Skeletal muscle tissue (tissue), 4 donors: Measurements from ENCODE around the gene SLC37A4. TPM values are rescaled to one million over a fixed set of nuclear protein-coding genes. Genes with fewer than 3 reads are reported as not detected.
"Not testable (repeated sequence)": the region's sequence is repeated elsewhere in the genome, so short reads cannot be mapped to it uniquely, and the experiment has no call there.

Source experiments
- H3K27ac ChIP-seq: one replicate; pipeline ENCODE4 v1.7.0; 2013; ENCODE audit warnings: mild to moderate bottlenecking, low read depth, low read length, inconsistent platforms
- H3K27me3 ChIP-seq, 3 donors: one replicate each; pipeline ENCODE4 v1.7.0; 2013; ENCODE audit warnings: low read length in 3 of 3; ENCODE audit not compliant: control insufficient read depth in 3 of 3, insufficient read depth in 3 of 3
- H3K36me3 ChIP-seq, 3 donors: one replicate each; pipeline ENCODE4 v1.7.0; 2013; ENCODE audit warnings: low read length in 3 of 3; ENCODE audit not compliant: control insufficient read depth in 3 of 3, insufficient read depth in 3 of 3
- H3K4me1 ChIP-seq, 3 donors: one replicate each; pipeline ENCODE4 v1.7.0; 2013; ENCODE audit warnings: low read length in 3 of 3, mild to moderate bottlenecking in 3 of 3; ENCODE audit not compliant: control insufficient read depth in 3 of 3, insufficient read depth in 3 of 3
- H3K4me3 ChIP-seq, 3 donors: one replicate each; pipeline ENCODE4 v1.7.0; 2013; ENCODE audit warnings: low read length in 3 of 3
- H3K9ac ChIP-seq, 3 donors: one replicate each; pipeline ENCODE4 v1.7.0; 2013; ENCODE audit warnings: low read length in 3 of 3, mild to moderate bottlenecking in 3 of 3, moderate library complexity in 2 of 3, low read depth in 1 of 3
- H3K9me3 ChIP-seq, 3 donors: one replicate each; pipeline ENCODE4 v1.7.0; 2013; ENCODE audit warnings: low read length in 3 of 3; ENCODE audit not compliant: control insufficient read depth in 3 of 3
- total RNA-seq: library from RNA; depleted of rRNA; stranded (reverse); fragments of >200 nt; gene quantifications from one replicate; pipeline ENCODE4 v1.2.3, GENCODE V29; 2014
- donor health status: Osteomylitis.

Gene SLC37A4
- total RNA-seq, result 6.8 TPM

DNA sequence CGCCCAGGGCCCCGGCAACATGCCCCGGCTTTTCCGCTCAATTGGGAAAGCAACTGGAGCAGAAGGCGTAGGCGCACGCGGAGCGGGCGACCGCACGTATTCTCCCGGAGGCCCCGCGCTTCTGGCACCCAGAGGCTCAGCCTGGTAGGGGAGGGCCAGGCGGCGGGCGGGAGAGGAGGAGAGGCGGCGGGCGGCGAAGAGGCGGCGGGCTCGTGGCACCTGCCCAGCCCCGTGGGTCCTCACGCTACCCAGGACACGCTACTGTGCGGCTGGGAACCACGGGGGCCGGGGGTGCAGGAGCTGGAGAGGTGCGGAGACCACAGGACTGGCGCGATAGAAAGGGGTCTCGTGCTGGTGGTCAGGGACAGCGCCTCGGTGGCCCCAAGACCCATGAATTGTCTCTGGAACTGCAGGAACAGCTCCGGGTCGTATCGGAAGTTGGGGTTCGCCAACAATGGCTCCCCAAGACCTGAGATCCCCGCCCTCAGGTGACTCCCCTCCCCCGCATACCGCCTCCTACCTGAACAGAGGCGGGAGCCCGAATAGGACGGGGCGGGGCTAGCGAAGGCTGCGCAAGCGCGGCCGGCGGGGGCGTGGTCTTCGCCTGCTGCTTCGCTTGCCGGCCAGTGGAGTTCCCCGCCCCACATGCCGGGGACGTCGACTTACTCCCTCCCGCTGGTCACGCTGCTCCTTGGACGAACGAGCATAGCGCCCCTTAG lies at the start of gene SLC37A4:
SLC37A4 (minus strand) TSS at position 549 of the 719 bp plus-strand sequence.
- Histone ChIP-seq H3K9me3 (no peaks in the 10 kb centered on the region), H3K4me1 (peaks cover 45 to 48% (median 47%) of the 10 kb centered on the region in 3 donors), H3K9ac (peak within 1 kb of the TSS; percentile 83 to 90 (median 86)), H3K36me3 (peaks cover 8 to 18% (median 15%) of the 10 kb centered on the region in 3 donors), H3K27ac (peak within 1 kb of the TSS; percentile 78), H3K4me3 (peak within 1 kb of the TSS; percentile 90 to 94 (median 90)), H3K27me3 (no peaks in the 10 kb centered on the region)

DNA sequence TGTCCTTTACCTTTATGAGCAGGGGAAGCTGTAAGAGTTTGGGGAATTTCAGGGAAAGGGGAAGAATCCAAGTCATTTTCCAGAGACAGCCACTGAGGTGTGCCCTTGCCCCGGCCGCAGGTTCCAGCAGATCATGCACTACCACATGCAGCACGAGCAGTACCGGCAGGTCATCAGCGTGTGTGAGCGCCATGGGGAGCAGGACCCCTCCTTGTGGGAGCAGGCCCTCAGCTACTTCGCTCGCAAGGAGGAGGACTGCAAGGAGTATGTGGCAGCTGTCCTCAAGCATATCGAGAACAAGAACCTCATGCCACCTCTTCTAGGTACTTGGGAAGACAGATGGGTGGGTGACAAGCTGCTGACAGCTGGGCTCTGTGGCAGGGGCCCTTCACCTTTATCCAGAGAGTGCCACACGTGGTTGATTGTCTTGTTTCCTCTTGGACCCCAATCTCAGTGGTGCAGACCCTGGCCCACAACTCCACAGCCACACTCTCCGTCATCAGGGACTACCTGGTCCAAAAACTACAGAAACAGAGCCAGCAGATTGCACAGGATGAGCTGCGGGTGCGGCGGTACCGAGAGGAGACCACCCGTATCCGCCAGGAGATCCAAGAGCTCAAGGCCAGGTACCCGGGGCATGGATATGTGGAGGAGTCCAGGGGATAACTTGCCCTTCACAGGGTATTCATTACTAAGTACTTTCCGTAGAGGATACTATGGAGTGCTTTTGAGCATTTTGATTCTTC lies 48.2 kb upstream of the SLC37A4 start:
- Histone ChIP-seq H3K4me3 (no peak overlapping the region), H3K4me1 (no peaks in the 10 kb centered on the region), H3K9ac (no peak overlapping the region), H3K36me3 (peaks cover 58 to 71% (median 66%) of the 10 kb centered on the region in 3 donors), H3K27me3 (no peaks in the 10 kb centered on the region), H3K27ac (no peak overlapping the region), H3K9me3 (no peaks in the 10 kb centered on the region)

DNA sequence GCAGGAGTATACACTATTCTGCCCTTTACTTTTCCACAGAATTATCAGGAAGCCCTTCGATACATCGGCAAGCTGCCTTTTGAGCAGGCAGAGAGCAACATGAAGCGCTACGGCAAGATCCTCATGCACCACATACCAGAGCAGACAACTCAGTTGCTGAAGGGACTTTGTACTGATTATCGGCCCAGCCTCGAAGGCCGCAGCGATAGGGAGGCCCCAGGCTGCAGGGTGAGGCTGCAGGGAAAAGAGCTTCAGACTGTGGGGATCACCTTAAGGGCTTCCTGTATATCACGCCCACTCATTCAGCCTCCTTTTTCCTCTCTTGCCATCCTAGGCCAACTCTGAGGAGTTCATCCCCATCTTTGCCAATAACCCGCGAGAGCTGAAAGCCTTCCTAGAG lies 47.2 kb upstream of the SLC37A4 start:
- no peaks in the 10 kb centered on the region for H3K4me1 ChIP-seq
- H3K27me3 ChIP-seq, result no peaks in the 10 kb centered on the region
- peaks cover 68 to 81% (median 77%) of the 10 kb centered on the region in 3 donors for H3K36me3 ChIP-seq
- no peak overlapping the region for H3K4me3 ChIP-seq
- no peak overlapping the region for H3K27ac ChIP-seq
- H3K9me3 ChIP-seq, result no peaks in the 10 kb centered on the region
- H3K9ac ChIP-seq, result no peak overlapping the region

DNA sequence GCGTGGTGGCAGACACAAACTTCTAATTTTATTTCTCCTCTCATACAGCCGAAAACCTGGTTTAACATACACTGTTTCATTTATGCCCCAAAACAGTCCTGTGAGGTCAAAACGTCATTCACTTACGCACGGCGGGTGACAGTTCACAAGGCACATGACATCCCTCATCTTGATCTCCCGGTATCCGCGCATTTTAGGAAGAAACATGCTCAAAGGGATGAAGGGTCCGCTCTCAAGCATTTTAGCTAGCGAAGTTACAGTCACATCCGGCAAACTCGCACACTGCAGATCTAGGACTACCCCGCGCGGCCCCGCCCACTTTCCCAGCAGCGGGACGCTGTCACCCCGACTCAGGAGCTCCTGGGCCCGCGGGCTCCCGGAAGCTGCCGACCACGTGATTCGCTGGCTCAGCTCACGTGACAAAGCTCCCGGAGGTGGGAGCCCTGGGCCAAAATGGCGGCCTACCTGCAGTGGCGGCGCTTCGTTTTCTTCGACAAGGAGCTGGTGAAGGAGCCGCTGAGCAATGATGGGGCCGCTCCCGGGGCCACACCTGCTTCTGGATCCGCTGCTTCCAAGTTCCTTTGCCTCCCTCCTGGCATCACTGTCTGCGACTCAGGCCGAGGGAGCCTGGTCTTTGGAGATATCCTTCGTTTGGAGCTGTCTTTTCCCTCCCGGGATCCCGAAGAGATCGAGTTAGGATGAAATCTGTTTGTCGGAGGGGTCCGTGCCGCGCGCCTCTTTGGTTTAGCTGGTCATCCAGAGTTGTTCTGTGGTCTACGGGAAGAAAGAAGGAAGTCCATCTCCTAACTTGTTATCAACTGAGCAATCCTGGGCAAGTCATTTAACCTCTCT lies 36.9 kb upstream of the SLC37A4 start, which contains the start of gene VPS11:
VPS11 (plus strand) TSS at position 448 of the 852 bp plus-strand sequence; CDS start at position 454, 6 bp downstream.
- Histone ChIP-seq H3K27me3 (no peaks in the 10 kb centered on the region), H3K9ac (peak within 1 kb of the TSS; percentile 93 to 97 (median 97)), H3K4me1 (peaks cover 12 to 27% (median 16%) of the 10 kb centered on the region in 3 donors), H3K36me3 (peaks cover 20 to 29% (median 21%) of the 10 kb centered on the region in 3 donors), H3K27ac (peak within 1 kb of the TSS; percentile 88), H3K4me3 (peak within 1 kb of the TSS; percentile 91 to 99 (median 98)), H3K9me3 (no peaks in the 10 kb centered on the region)

DNA sequence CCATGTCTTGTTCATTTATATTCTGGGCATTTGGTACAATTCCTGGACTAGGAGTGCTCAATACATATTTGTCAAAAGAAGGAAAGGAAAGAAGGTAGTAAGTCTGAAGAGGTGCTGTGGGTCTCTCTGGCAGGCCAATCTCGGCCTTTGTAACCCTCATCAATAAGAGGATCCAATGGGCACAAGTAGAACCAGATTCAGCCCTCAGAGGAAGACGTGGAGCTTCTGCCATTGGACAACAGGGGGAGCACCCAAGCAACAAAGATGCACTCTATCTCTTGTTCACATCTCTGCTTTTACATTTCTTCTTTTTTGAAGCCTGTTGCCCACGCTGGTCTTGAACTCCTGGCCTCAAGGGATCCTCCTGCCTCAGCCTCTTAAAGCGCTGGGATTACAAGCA lies 34.7 kb upstream of the SLC37A4 start:
- Histone ChIP-seq H3K27me3 (no peaks in the 10 kb centered on the region), H3K4me3 (no peak overlapping the region), H3K36me3 (peaks cover 6 to 14% (median 6%) of the 10 kb centered on the region in 3 donors), H3K27ac (no peak overlapping the region), H3K4me1 (peaks cover 12 to 28% (median 18%) of the 10 kb centered on the region in 3 donors), H3K9ac (no peak overlapping the region), H3K9me3 (no peaks in the 10 kb centered on the region)

DNA sequence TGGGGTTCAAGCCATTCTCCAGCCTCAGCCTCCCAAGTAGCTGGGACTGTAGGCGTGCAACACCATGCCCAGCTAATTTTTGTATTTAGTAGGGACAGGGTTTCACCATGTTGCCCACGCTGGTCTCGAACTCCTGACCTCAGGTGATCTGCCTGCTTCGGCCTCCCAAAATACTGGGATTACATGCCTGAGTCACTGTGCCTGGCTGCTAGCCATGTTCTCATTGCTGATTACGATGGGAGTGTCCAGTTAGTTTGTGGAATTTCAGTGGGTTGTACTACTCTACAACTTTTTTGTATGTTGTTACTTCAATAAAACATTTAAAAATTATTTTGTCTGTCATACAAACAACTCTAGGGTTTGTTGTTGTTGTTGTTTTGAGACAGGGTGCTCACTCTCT lies 32.1 kb upstream of the SLC37A4 start:
- Histone ChIP-seq H3K4me1 (peaks cover 8 to 27% (median 15%) of the 10 kb centered on the region in 3 donors), H3K9ac (no peak overlapping the region), H3K4me3 (no peak overlapping the region), H3K27ac (no peak overlapping the region), H3K9me3 (no peaks in the 10 kb centered on the region), H3K36me3 (peaks cover 0 to 4% (median 0%) of the 10 kb centered on the region in 3 donors), H3K27me3 (no peaks in the 10 kb centered on the region)

DNA sequence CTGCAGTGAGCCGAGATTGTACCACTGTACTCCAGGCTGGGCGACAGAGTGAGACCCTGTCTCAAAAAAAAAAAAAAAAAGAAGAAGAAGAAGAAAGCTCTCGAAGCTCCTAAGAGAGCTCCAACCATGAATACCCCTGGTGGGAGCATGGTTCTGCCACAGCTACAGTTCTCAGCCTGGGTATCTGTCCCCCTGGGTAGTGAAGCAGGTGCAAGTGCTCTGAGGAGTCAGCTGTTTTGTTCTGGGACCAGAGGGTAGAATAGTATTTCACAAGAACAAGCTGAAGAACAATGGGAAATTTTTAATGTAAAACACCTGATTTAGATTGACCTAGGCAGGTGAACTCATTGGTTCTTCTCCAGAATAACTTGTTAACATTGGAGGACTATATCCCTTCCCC lies 30.6 kb upstream of the SLC37A4 start:
- Histone ChIP-seq H3K4me1 (peaks cover 8 to 25% (median 16%) of the 10 kb centered on the region in 3 donors), H3K4me3 (no peak overlapping the region), H3K36me3 (peaks cover 0 to 4% (median 0%) of the 10 kb centered on the region in 3 donors), H3K27ac (no peak overlapping the region), H3K9me3 (no peaks in the 10 kb centered on the region), H3K9ac (no peak overlapping the region), H3K27me3 (no peaks in the 10 kb centered on the region)

DNA sequence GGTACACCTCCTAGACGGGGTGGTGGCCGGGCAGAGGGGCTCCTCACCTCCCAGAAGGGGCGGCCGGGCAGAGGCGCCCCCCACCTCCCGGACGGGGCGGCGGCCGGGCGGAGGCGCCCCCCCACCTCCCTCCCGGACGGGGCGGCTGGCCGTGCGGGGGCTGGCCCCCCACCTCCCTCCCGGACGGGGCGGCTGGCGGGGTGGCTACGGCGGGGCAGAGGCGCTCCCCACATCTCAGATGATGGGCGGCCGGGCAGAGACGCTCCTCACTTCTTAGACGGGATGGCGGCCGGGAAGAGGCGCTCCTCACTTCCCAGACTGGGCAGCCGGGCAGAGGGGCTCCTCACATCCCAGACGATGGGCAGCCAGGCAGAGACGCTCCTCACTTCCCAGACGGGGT lies 28.5 kb upstream of the SLC37A4 start:
- H3K4me3 ChIP-seq, H3K27ac ChIP-seq, H3K9ac ChIP-seq, H3K9me3 ChIP-seq, H3K27me3 ChIP-seq: not testable (repeated sequence)
- H3K4me1 ChIP-seq, result peaks cover 16 to 34% (median 21%) of the 10 kb centered on the region in 3 donors
- peaks cover 10 to 14% (median 12%) of the 10 kb centered on the region in 3 donors for H3K36me3 ChIP-seq

DNA sequence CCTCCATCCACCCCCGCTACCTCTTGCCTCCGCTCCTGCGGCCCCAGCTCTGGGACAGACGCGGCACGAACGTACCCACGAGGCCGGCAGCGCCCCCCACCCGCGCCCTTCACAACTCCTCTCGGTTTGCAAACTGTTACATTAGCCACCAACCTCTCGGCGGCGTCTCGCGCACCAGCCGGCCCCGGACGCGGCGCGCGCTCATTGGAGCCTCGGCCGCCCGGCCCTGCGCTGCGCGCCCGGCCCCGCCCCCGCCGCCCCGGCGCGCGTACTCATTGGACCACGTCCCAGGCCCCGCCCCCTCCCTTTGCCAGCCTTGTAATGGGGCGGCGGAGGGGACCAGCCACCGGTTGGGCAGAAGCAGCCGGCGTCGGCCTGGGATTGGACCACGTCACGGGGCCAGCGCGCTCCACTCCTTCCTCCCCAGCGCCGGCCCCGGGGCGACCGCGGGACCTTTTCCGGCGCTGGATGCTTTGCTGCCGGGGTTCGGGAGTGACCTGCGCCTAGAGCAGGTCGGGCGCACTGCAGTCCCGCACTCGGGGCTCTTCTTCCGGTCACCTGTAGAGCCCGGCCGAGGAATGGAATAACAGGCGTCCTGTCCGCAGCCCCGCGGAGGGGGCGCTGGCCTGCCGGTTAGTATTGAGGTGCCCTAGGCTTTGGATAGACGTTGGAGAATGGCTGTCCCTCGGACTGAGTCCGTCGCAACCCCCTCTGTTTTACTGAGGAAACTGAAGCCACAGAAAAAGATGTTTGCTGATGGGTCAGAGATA lies 26.5 kb upstream of the SLC37A4 start, which contains the start of gene HYOU1:
HYOU1 (minus strand) TSS at position 206 of the 770 bp plus-strand sequence. CDS start 1,045 bp downstream, outside the sequence.
- peaks cover 28 to 32% (median 31%) of the 10 kb centered on the region in 3 donors for H3K36me3 ChIP-seq
- H3K9me3 ChIP-seq, result no peaks in the 10 kb centered on the region
- peaks cover 16 to 30% (median 18%) of the 10 kb centered on the region in 3 donors for H3K4me1 ChIP-seq
- H3K27ac ChIP-seq, result peak within 1 kb of the TSS; percentile 81
- peak within 1 kb of the TSS; percentile 82 to 85 (median 83) for H3K9ac ChIP-seq
- H3K27me3 ChIP-seq, result no peaks in the 10 kb centered on the region
- H3K4me3 ChIP-seq, result peak within 1 kb of the TSS; percentile 85 to 86 (median 85)
